ENCODE measurements around the gene ENPP1. TPM values are rescaled to one million over a fixed set of nuclear protein-coding genes. Genes with fewer than 3 reads are reported as not detected.
"Not testable (repeated sequence)": the region's sequence is repeated elsewhere in the genome, so short reads cannot be mapped to it uniquely, and the experiment has no call there.

The ENPP1 gene
- polyA plus RNA-seq, 1 of the 3 experiments (the other 2 are of a cell fraction): not detected

DNA sequence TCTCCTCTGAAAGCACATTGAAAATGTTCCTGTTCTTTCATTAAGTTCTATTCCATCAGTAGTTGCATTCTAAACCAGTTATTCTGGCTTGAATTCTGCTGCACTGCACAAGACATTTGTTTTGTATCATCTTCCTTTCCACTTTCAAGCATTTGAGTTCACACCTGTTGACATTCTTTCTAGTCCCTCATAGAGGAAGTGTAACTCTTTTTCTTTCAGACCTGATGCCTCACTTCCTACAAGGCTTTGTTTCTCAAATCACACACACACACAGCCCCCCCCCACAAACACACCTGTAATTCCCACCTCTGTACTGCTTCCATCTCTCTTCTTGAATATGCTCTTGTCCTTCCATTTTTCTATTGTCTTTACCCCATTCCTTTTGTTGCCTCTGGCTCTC lies 92.4 kb downstream of the ENPP1 start:
- no peaks in the 10 kb centered on the region for H3K9me2 ChIP-seq
- H3K27me3 ChIP-seq (ENCODE audit: insufficient read depth): peaks cover 28% of the 10 kb centered on the region; the same call in 1 of the 2 replicates
- no peaks in the 10 kb centered on the region for H3F3A ChIP-seq (replicated peaks; ENCODE audit: insufficient read depth)
- no peaks in the 10 kb centered on the region for H3K79me2 ChIP-seq (ENCODE audit: insufficient read depth)
- H3K4me1 ChIP-seq (ENCODE audit: control insufficient read depth in 1 of 2, insufficient read depth in 2 of 2, low read depth in 1 of 2, low read length in 1 of 2): no peaks in the 10 kb centered on the region
- ChIA-PET POLR2A (no interaction called here), CTCF (interaction anchor here (2.4 kb wide), 1 partner anchor 15 kb away, joined by 9 read pairs; no protein-coding TSS in a partner anchor)
- H3K27ac ChIP-seq (ENCODE audit: low read depth in 2 of 2, low read length in 1 of 2): no peak overlapping the region
- no peaks in the 10 kb centered on the region for H3K9me3 ChIP-seq
- no peak overlapping the region for H3K4me3 ChIP-seq (ENCODE audit: low read depth in 2 of 2, low read length in 1 of 2)
- H3K4me2 ChIP-seq: no peak overlapping the region
- no peaks in the 10 kb centered on the region for H3K36me3 ChIP-seq (replicated peaks in 1 of 2; ENCODE audit: control insufficient read depth in 1 of 2, insufficient read depth in 2 of 2, low read length in 1 of 2)
- no peaks in the 10 kb centered on the region for H4K20me1 ChIP-seq (ENCODE audit: insufficient read depth)
- DNase-seq: no peak
- no peak overlapping the region for H3K9ac ChIP-seq
- no peak for TF ChIP-seq GABPA (IDR thresholded peaks at IDR 0.05; ENCODE audit: low read depth)
- TF ChIP-seq, protein P1, sequence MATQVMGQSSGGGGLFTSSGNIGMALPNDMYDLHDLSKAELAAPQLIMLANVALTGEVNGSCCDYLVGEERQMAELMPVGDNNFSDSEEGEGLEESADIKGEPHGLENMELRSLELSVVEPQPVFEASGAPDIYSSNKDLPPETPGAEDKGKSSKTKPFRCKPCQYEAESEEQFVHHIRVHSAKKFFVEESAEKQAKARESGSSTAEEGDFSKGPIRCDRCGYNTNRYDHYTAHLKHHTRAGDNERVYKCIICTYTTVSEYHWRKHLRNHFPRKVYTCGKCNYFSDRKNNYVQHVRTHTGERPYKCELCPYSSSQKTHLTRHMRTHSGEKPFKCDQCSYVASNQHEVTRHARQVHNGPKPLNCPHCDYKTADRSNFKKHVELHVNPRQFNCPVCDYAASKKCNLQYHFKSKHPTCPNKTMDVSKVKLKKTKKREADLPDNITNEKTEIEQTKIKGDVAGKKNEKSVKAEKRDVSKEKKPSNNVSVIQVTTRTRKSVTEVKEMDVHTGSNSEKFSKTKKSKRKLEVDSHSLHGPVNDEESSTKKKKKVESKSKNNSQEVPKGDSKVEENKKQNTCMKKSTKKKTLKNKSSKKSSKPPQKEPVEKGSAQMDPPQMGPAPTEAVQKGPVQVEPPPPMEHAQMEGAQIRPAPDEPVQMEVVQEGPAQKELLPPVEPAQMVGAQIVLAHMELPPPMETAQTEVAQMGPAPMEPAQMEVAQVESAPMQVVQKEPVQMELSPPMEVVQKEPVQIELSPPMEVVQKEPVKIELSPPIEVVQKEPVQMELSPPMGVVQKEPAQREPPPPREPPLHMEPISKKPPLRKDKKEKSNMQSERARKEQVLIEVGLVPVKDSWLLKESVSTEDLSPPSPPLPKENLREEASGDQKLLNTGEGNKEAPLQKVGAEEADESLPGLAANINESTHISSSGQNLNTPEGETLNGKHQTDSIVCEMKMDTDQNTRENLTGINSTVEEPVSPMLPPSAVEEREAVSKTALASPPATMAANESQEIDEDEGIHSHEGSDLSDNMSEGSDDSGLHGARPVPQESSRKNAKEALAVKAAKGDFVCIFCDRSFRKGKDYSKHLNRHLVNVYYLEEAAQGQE (IDR thresholded peaks at IDR 0.05; ENCODE audit: low read depth, low read length): no peak
- TF ChIP-seq ELF1 (IDR thresholded peaks at IDR 0.05): no peak
- TF ChIP-seq, protein P2, sequence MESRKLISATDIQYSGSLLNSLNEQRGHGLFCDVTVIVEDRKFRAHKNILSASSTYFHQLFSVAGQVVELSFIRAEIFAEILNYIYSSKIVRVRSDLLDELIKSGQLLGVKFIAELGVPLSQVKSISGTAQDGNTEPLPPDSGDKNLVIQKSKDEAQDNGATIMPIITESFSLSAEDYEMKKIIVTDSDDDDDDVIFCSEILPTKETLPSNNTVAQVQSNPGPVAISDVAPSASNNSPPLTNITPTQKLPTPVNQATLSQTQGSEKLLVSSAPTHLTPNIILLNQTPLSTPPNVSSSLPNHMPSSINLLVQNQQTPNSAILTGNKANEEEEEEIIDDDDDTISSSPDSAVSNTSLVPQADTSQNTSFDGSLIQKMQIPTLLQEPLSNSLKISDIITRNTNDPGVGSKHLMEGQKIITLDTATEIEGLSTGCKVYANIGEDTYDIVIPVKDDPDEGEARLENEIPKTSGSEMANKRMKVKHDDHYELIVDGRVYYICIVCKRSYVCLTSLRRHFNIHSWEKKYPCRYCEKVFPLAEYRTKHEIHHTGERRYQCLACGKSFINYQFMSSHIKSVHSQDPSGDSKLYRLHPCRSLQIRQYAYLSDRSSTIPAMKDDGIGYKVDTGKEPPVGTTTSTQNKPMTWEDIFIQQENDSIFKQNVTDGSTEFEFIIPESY (IDR thresholded peaks at IDR 0.05; ENCODE audit: borderline replicate concordance, low read depth): no peak
- H2AFZ ChIP-seq (ENCODE audit: low read depth): no peak overlapping the region

DNA sequence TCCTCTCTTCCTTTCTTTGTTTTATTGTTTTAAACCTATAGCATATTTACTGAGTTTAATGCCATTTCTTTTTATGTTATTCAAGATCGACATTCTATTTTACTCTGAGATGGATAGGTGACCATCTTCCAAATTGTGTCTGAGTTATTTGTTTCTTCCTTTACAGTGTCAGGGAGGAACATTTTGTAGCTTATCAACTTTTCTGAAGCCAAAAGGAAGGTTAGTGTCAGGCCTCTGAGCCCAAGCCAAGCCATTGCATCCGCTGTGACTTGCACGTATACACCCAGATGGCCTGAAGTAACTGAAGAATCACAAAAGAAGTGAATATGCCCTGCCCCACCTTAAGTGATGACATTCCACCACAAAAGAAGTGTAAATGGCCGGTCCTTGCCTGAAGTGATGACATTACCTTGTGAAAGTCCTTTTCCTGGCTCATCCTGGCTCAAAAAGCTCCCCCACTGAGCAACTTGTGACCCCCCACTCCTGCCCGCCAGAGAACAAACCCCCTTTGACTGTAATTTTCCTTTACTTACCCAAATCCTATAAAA lies 93.6 kb downstream of the ENPP1 start:
- CTCF ChIA-PET: interaction anchor here (2.4 kb wide), 1 partner anchor 14 kb away, joined by 9 read pairs; no protein-coding TSS in a partner anchor
- DNase-seq; H3K36me3 ChIP-seq (replicated peaks in 1 of 2; ENCODE audit: control insufficient read depth in 1 of 2, insufficient read depth in 2 of 2, low read length in 1 of 2); H2AFZ ChIP-seq (ENCODE audit: low read depth); H3K79me2 ChIP-seq (ENCODE audit: insufficient read depth); H3K27ac ChIP-seq (ENCODE audit: low read depth in 2 of 2, low read length in 1 of 2); H3K4me2 ChIP-seq; H3K4me1 ChIP-seq (ENCODE audit: control insufficient read depth in 1 of 2, insufficient read depth in 2 of 2, low read depth in 1 of 2, low read length in 1 of 2); POLR2A ChIA-PET; H3F3A ChIP-seq (replicated peaks; ENCODE audit: insufficient read depth); H3K9me2 ChIP-seq; H3K9me3 ChIP-seq; H3K9ac ChIP-seq; H3K4me3 ChIP-seq (ENCODE audit: low read depth in 2 of 2, low read length in 1 of 2); H4K20me1 ChIP-seq (ENCODE audit: insufficient read depth): not testable (repeated sequence)
- H3K27me3 ChIP-seq (ENCODE audit: insufficient read depth): peaks cover 28% of the 10 kb centered on the region; the same call in 1 of the 2 replicates
- 23% methylated on average over 5 of the region's 5 CpGs for WGBS (ENCODE audit: low lambda C conversion rate)

DNA sequence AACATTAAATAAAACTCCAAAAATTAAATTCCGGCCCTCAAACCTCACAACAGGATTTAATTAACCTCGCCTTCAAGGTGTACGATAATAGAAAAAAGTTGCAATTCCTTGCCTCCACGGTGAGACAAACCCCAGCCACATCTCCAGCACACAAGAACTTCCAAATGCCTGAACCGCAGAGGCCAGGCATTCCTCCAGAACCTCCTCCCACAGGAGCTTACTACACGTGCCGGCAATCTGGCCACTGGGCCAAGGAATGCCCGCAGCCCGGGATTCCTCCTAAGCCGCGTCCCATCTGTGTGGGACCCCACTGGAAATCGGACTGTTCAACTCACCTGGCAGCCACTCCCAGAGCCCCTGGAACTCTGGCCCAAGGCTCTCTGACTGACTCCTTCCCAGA lies 95.9 kb downstream of the ENPP1 start:
- H3K4me2 ChIP-seq; H4K20me1 ChIP-seq (ENCODE audit: insufficient read depth); H3K79me2 ChIP-seq (ENCODE audit: insufficient read depth); H3K27ac ChIP-seq (ENCODE audit: low read depth in 2 of 2, low read length in 1 of 2); CTCF ChIA-PET; H3K9me2 ChIP-seq; H3F3A ChIP-seq (replicated peaks; ENCODE audit: insufficient read depth); DNase-seq; H3K4me3 ChIP-seq (ENCODE audit: low read depth in 2 of 2, low read length in 1 of 2); H2AFZ ChIP-seq (ENCODE audit: low read depth); H3K4me1 ChIP-seq (ENCODE audit: control insufficient read depth in 1 of 2, insufficient read depth in 2 of 2, low read depth in 1 of 2, low read length in 1 of 2); H3K9ac ChIP-seq; H3K9me3 ChIP-seq; H3K36me3 ChIP-seq (replicated peaks in 1 of 2; ENCODE audit: control insufficient read depth in 1 of 2, insufficient read depth in 2 of 2, low read length in 1 of 2); POLR2A ChIA-PET: not testable (repeated sequence)
- WGBS (ENCODE audit: low lambda C conversion rate): 10% methylated on average over 5 of the region's 12 CpGs
- peaks cover 45% of the 10 kb centered on the region; the same call in 1 of the 2 replicates for H3K27me3 ChIP-seq (ENCODE audit: insufficient read depth)

DNA sequence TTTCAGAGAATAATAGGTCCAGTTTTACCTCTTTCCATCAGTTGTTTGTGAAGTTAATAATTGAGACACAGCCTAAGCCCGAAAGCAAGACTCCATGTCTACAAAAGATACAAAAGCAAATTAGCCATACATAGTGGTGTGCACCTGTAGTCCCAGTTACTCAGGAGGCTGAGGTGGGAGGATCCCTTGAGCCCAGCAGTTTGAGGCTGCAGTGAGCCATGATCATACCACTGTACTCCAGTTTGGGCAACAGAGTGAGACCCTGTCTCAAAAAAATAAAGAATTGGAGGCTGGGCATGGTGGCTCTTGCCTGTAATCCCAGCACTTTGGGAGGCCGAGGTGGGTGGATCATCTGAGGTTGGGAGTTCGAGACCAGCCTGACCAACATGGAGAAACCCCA lies 101.0 kb downstream of the ENPP1 start:
- H3K9me2 ChIP-seq; H4K20me1 ChIP-seq (ENCODE audit: insufficient read depth); H3K27ac ChIP-seq (ENCODE audit: low read depth in 2 of 2, low read length in 1 of 2); H3K9ac ChIP-seq; H3K36me3 ChIP-seq (replicated peaks in 1 of 2; ENCODE audit: control insufficient read depth in 1 of 2, insufficient read depth in 2 of 2, low read length in 1 of 2); DNase-seq; H3K4me3 ChIP-seq (ENCODE audit: low read depth in 2 of 2, low read length in 1 of 2); POLR2A ChIA-PET; H3F3A ChIP-seq (replicated peaks; ENCODE audit: insufficient read depth); H3K4me2 ChIP-seq; H3K4me1 ChIP-seq (ENCODE audit: control insufficient read depth in 1 of 2, insufficient read depth in 2 of 2, low read depth in 1 of 2, low read length in 1 of 2); H3K79me2 ChIP-seq (ENCODE audit: insufficient read depth); H3K9me3 ChIP-seq; H2AFZ ChIP-seq (ENCODE audit: low read depth): not testable (repeated sequence)
- 0% methylated on average over 3 of the region's 3 CpGs for WGBS (ENCODE audit: low lambda C conversion rate)
- CTCF ChIA-PET: interaction anchor here (0.7 to 2.3 kb wide), 3 partner anchors 9 to 213 kb away, joined by 3 to 7 read pairs (median 4); no protein-coding TSS in a partner anchor
- H3K27me3 ChIP-seq (ENCODE audit: insufficient read depth): peaks cover 54% of the 10 kb centered on the region

Measured in SK-N-SH (cell line).